Testis (tissue), 2 donors: ENCODE results near the gene SLC66A1.

Source experiments
- CTCF ChIP-seq, 3 experiments: fragments of 450-650 bp in 2 of 3; fragments of 200-600 bp in 1 of 3; sonication (generic) in 1 of 3; IDR thresholded peaks; one replicate each; pipeline ENCODE4 v1.5.1; 2016 to 2019; ENCODE audit warnings: antibody characterized with exemption in 3 of 3, mild to moderate bottlenecking in 2 of 3, moderate library complexity in 1 of 3
- POLR2A ChIP-seq: fragments of 450-650 bp; IDR thresholded peaks from one replicate; pipeline ENCODE4 v1.6.1; 2017; ENCODE audit warnings: antibody characterized with exemption, mild to moderate bottlenecking, moderate library complexity

DNA sequence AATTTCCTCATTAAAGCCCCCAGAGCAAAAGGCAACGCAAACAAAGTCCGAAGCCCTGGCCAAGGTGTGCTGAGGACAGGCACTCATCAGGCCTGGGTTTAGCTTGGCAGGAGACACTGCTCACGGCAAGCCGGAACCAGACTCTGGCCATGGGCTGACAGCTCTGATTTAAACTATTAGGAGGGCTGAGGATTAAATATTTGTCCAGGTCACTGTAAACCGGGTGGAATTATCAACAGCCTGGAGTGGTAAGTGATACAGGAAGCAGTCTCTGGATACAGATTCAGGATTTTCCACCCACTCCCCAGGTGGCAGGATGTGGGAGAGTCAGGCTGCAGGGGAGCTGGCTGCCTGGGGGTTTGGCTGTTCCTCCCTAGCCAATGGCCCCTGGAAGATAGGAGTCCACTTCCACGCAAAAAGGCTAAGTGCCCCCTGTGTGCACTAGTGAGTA is 42.4 kb downstream of the SLC66A1 start:
- TF ChIP-seq CTCF (IDR thresholded peaks at IDR 0.05) = no peak
- TF ChIP-seq POLR2A = no peak
